A549 (cell line): Measurements from ENCODE around the gene GPRC5D. TPM values are rescaled to one million over a fixed set of nuclear protein-coding genes. Genes with fewer than 3 reads are reported as not detected.

Experiments
- ATAC-seq, 2 experiments: fragments of 200-7000 bp in 1 of 2; fragments of >200 bp in 1 of 2; cut with Nextera tagmentation in 1 of 2; cut with Tn5 transposase in 1 of 2; 3 replicates each; pipeline versions ENCODE4 v1.8.0 to v1.9.1; 2018 to 2020; ENCODE audit warnings: mild to moderate bottlenecking in 1 of 2, moderate library complexity in 1 of 2
- CTCF ChIA-PET: fragments of 300-600 bp; sonication (Branson Sonifier 250); formaldehyde crosslinking; extraction: SDS; loops from one replicate; lab custom pipeline; 2021; ENCODE audit warnings: antibody characterized with exemption, inconsistent platforms; lab: Yijun Ruan, JAX
- POLR2A ChIA-PET: fragments of 350-600 bp; formaldehyde crosslinking; extraction: SDS; loops from one replicate; lab custom pipeline; 2021; ENCODE audit warnings: antibody characterized with exemption, inconsistent platforms; lab: Yijun Ruan, JAX
- DNase-seq, 2 experiments: peaks; one replicate each; pipeline versions ENCODE4 v3.0.0 to v3.0.0-alpha.2; 2011 to 2016; ENCODE audit warnings: low read depth in 1 of 2, low spot score in 1 of 2
- FAIRE-seq: peaks from 2 replicates; lab custom pipeline; 2011; peaks lifted over from hg19 to GRCh38; lab: Jason Lieb, UNC
- H3K27ac ChIP-seq, 2 experiments: fragments of >200 bp; sonication (Bioruptor Twin); formaldehyde crosslinking; 3 replicates each; pipeline ENCODE4 v1.5.1; 2016 to 2017
- H3K4me1 ChIP-seq: fragments of >200 bp; sonication (Bioruptor Twin); formaldehyde crosslinking; 3 replicates; pipeline ENCODE4 v1.6.1; 2016
- H3K4me2 ChIP-seq: fragments of >200 bp; sonication (Bioruptor Twin); formaldehyde crosslinking; 3 replicates; pipeline ENCODE4 v1.6.1; 2016
- H3K4me3 ChIP-seq: fragments of >200 bp; sonication (Bioruptor Twin); formaldehyde crosslinking; 3 replicates; pipeline ENCODE4 v1.5.1; 2016
- H3K9me3 ChIP-seq: fragments of >200 bp; sonication (Bioruptor Twin); formaldehyde crosslinking; 3 replicates; pipeline ENCODE4 v1.6.1; 2016
- EP300 ChIP-seq, 2 experiments: fragments of >200 bp; sonication (Bioruptor Twin); formaldehyde crosslinking; IDR thresholded peaks; 2 replicates in 1 of 2; 3 replicates in 1 of 2; pipeline ENCODE4 v1.6.1; 2016 to 2017
- FOSB ChIP-seq: fragments of 250-450 bp; sonication (Bioruptor Pico); IDR thresholded peaks from 2 replicates; pipeline ENCODE4 v1.5.0; 2020; ENCODE audit warnings: mild to moderate bottlenecking, moderate library complexity
- HEYL ChIP-seq: fragments of 250-450 bp; sonication (Bioruptor Pico); IDR thresholded peaks from 2 replicates; pipeline ENCODE4 v1.8.0; 2021; ENCODE audit warnings: mild to moderate bottlenecking, moderate library complexity
- HOXA7 ChIP-seq: fragments of 250-450 bp; sonication (Bioruptor Pico); IDR thresholded peaks from 2 replicates; pipeline ENCODE4 v1.5.0; 2020; ENCODE audit warnings: mild to moderate bottlenecking, moderate library complexity
- POLR2AphosphoS2 ChIP-seq: conservative IDR thresholded peaks from 2 replicates; pipeline ENCODE4 v1.6.1; 2012; ENCODE audit warnings: low read length, improper control_type of control experiment, inconsistent platforms
- RFX5 ChIP-seq: fragments of 450-650 bp; IDR thresholded peaks from 2 replicates; pipeline ENCODE4 v1.7.1; 2014; ENCODE audit warnings: antibody characterized with exemption, mild to moderate bottlenecking, moderate library complexity
- SMC3 ChIP-seq: fragments of >200 bp; sonication (Bioruptor Twin); formaldehyde crosslinking; IDR thresholded peaks from 3 replicates; pipeline ENCODE4 v1.6.1; 2018; ENCODE audit warnings: inconsistent platforms
- ZSCAN20 ChIP-seq: fragments of 250-450 bp; sonication (Bioruptor Pico); IDR thresholded peaks from 2 replicates; pipeline ENCODE4 v1.8.0; 2022; ENCODE audit warnings: mild to moderate bottlenecking, moderate library complexity
- WGBS: methylation state at CpG from one replicate; pipeline ENCODE4 v1.1.6; 2017; ENCODE audit errors: missing lambda C conversion rate; 5-methylcytosine and 5-hydroxymethylcytosine counted together
- polyA plus RNA-seq, 4 experiments: library from polyadenylated mRNA; depleted of rRNA in 3 of 4; stranded (reverse); fragments of >200 nt; fragmentation: RNase III in 1 of 4; extraction: RNeasy Plus Mini Kit Qiagen cat#74134 plus additional on column Dnase treatment in 1 of 4; gene quantifications; 2 replicates in 3 of 4; 3 replicates in 1 of 4; pipeline ENCODE4 v1.2.3, GENCODE V29; 2011 to 2017
- TF ChIP-seq, protein P1 (sequence below): fragments of 150-350 bp; IDR thresholded peaks from 2 replicates; pipeline ENCODE4 v1.6.1; 2014; ENCODE audit warnings: low read depth, mild to moderate bottlenecking, low read length
- TF ChIP-seq, protein P2 (sequence below): fragments of 250-450 bp; sonication (Bioruptor Pico); IDR thresholded peaks from 2 replicates; pipeline ENCODE4 v1.5.0; 2021; ENCODE audit warnings: mild to moderate bottlenecking, moderate library complexity, borderline replicate concordance

GPRC5D gene
- polyA plus RNA-seq, 2 of the 4 experiments (the other 2 are of a cell fraction) = not detected

DNA sequence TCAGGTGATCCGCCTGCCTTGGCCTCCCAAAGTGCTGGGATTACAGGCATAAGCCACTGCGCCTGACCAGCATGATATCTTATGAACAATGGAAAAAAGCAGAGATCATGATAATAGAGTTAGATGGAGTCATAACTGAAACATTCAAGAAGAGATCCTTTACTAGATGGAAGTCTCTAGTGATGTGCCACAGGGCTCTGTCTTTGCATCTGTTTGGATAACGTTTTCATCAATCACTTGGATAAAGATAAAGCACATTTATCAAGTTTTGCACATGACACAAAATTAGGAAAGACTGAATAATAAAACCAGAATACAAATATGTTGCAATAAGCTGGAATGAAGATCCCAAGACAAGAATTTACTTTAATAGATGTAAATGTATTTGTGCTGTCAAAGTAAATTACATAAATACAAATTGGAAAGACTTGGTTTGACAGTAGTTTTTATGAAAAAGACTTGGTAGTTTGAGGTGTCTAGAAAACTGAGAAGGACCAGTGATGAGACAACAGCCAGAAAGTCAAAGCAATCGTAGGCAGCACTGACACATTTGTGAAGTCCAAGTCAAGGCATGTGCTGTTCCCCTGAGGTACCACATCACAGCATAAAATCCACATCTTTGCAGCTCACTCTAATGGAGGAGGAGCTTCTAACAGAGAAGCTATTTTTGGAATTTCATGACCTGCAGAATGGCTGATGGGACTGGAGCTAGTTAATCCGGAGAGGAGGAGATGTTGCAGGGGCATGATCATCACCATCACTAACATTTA is 32.1 kb downstream of the GPRC5D start:
- peak in 1 of 2 experiments; percentile 47 for DNase-seq
- 0 out of 6 replicates have a peak overlapping the region, but pooled peaks of 1 of the 2 experiments have one; percentile 6 for H3K27ac ChIP-seq
- no peak overlapping the region for H3K4me2 ChIP-seq
- TF ChIP-seq POLR2AphosphoS2 = peak; percentile 88
- TF ChIP-seq, protein P1, sequence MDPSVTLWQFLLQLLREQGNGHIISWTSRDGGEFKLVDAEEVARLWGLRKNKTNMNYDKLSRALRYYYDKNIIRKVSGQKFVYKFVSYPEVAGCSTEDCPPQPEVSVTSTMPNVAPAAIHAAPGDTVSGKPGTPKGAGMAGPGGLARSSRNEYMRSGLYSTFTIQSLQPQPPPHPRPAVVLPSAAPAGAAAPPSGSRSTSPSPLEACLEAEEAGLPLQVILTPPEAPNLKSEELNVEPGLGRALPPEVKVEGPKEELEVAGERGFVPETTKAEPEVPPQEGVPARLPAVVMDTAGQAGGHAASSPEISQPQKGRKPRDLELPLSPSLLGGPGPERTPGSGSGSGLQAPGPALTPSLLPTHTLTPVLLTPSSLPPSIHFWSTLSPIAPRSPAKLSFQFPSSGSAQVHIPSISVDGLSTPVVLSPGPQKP = no peak
- TF ChIP-seq ZSCAN20 (CRISPR knock-in tag) = no peak
- peak; percentile 96 for TF ChIP-seq HOXA7 (CRISPR knock-in tag)
- peak; percentile 97 for TF ChIP-seq FOSB (CRISPR knock-in tag)
- TF ChIP-seq, all 56 proteins: peak for 3
- 79% methylated on average over 5 of the region's 5 CpGs for WGBS
- FAIRE-seq = no peak
- Histone ChIP-seq H3K4me1 (peaks cover 57% of the 10 kb centered on the region), H3K4me3 (no peak overlapping the region), H3K9me3 (no peaks in the 10 kb centered on the region)
- POLR2A ChIA-PET = no interaction called here
- CTCF ChIA-PET = interaction anchor here (1.0 to 10.4 kb wide), 5 partner anchors 55 to 336 kb away, joined by 4 to 180 read pairs (median 7); no protein-coding TSS in a partner anchor
- ATAC-seq = no peak

DNA sequence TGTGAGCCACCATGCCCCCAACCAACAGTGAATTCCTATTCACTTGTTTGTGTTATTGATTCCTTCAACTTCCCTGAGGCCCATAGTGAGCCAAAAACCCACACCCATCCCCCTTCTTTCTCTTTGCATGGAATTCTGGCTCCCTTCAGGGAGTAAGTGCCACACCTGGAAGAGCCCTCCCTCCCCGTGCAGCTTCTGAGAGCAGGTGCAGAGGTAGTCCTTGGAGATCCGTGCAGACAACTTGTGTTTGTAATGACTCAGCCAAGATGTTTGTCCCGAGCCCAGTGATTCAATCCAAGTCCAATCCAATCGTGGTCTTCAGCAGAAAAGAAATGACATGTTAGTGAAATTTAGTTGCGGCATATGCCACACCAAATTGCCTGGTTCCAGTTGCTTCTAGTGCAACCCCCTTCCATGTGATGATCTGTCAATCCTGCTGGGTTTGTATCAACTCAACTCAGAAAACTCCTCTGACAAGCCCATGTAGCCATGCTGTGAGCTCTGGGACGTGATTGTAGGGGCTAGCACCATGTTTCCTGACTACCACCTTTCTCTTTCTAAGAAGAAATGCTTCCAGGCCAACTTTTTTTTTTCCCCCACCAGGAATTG is 33.1 kb downstream of the GPRC5D start:
- ATAC-seq = no peak
- ChIA-PET POLR2A (no interaction called here), CTCF (interaction anchor here (1.3 to 10.4 kb wide), 4 partner anchors 14 to 316 kb away, joined by 4 to 180 read pairs (median 28); no protein-coding TSS in a partner anchor)
- Histone ChIP-seq H3K4me3 (no peak overlapping the region), H3K9me3 (no peaks in the 10 kb centered on the region), H3K4me2 (0 out of 3 replicates have a peak overlapping the region, but pooled peaks have one; percentile 8), H3K4me1 (peaks cover 56% of the 10 kb centered on the region), H3K27ac (peak overlapping the region in 1 of 2 experiments; percentile 35; a peak in 2 of 6 replicates)
- no peak for FAIRE-seq
- peak; percentile 76 for TF ChIP-seq FOSB (CRISPR knock-in tag)
- TF ChIP-seq HOXA7 (CRISPR knock-in tag) = no peak
- WGBS = 47% methylated on average over 6 of the region's 6 CpGs
- peak in 1 of 2 experiments; percentile 39 for DNase-seq

DNA sequence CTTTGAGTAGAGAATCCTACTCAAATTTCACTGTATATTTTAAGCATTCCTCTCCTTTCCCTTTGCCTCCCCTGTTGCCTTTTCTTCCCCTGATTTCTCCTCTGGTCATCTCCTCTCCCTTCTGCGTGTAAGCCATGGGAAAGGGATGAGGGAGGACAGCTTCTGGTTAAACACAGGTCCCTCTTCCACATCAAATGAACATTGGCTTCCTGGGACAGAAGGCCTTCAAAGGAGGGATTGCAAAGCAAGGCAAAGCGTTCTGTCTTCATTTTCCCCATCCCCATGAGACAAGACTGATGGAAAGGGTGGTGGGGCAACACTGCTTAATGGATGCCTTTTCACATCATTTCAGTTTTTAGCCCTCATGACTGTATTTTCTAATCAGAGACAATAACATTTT is 34.5 kb downstream of the GPRC5D start:
- POLR2A ChIA-PET = no interaction called here
- FAIRE-seq = no peak
- peaks cover 56% of the 10 kb centered on the region for H3K4me1 ChIP-seq
- TF ChIP-seq SMC3 = no peak
- 0 out of 2 replicates have a peak, but pooled peaks have one; percentile 1 for TF ChIP-seq POLR2AphosphoS2
- TF ChIP-seq HEYL (CRISPR knock-in tag) = no peak
- TF ChIP-seq, protein P2, sequence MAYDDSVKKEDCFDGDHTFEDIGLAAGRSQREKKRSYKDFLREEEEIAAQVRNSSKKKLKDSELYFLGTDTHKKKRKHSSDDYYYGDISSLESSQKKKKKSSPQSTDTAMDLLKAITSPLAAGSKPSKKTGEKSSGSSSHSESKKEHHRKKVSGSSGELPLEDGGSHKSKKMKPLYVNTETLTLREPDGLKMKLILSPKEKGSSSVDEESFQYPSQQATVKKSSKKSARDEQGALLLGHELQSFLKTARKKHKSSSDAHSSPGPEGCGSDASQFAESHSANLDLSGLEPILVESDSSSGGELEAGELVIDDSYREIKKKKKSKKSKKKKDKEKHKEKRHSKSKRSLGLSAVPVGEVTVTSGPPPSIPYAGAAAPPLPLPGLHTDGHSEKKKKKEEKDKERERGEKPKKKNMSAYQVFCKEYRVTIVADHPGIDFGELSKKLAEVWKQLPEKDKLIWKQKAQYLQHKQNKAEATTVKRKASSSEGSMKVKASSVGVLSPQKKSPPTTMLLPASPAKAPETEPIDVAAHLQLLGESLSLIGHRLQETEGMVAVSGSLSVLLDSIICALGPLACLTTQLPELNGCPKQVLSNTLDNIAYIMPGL (CRISPR knock-in tag) = no peak
- TF ChIP-seq EP300 (IDR thresholded peaks at IDR 0.05) = no peak
- TF ChIP-seq RFX5 = no peak
- no peak overlapping the region for H3K4me3 ChIP-seq
- 95% methylated on average over 2 of the region's 2 CpGs for WGBS
- H3K27ac ChIP-seq = peak overlapping the region in 1 of 2 experiments; percentile 4; a peak in 1 of 6 replicates
- no peak for ATAC-seq
- peak in 1 of 2 experiments; percentile 18 for DNase-seq
- CTCF ChIA-PET = interaction anchor here (1.3 to 10.4 kb wide), 9 partner anchors 13 to 294 kb away, joined by 4 to 180 read pairs (median 10); partner anchors contain the start of gene GPRC5A
- H3K4me2 ChIP-seq = no peak overlapping the region
- H3K9me3 ChIP-seq = no peaks in the 10 kb centered on the region
